Body of pancreas (tissue), 4 donors: ENCODE results near the gene PDCD4. TPM values are rescaled to one million over a fixed set of nuclear protein-coding genes. Genes with fewer than 3 reads are reported as not detected.

Experiments
- ATAC-seq: fragments of 150-250 bp; one replicate; pipeline ENCODE4 v1.9.1; 2016
- DNase-seq, 4 donors: peaks; one replicate each; pipeline ENCODE4 v3.0.0-alpha.2; 2019
- H3K27ac ChIP-seq, 4 donors: fragments of 200-600 bp; sonication (generic); 1 replicate in 3 of 4; 2 replicates in 1 of 4; pipeline versions ENCODE4 v1.5.1 to v1.6.1; 2016 to 2019; ENCODE audit warnings: mild to moderate bottlenecking in 1 of 4, mixed read lengths in 1 of 4, moderate library complexity in 1 of 4
- H3K27me3 ChIP-seq, 2 donors: fragments of 200-600 bp; sonication (generic); one replicate each; pipeline ENCODE4 v1.6.0; 2016; ENCODE audit warnings: mild to moderate bottlenecking in 1 of 2
- H3K36me3 ChIP-seq, 2 donors: fragments of 200-600 bp; sonication (generic); replicated peaks in 1 of 2; 2 replicates each; pipeline ENCODE4 v1.5.1; 2016; ENCODE audit warnings: low read depth in 2 of 2; ENCODE audit not compliant: insufficient read depth in 1 of 2
- H3K4me1 ChIP-seq: fragments of 200-600 bp; sonication (generic); one replicate; pipeline ENCODE4 v1.6.0; 2016
- H3K4me3 ChIP-seq, 2 donors: fragments of 200-600 bp; sonication (generic); 1 replicate in 1 of 2; 2 replicates in 1 of 2; pipeline ENCODE4 v1.5.1; 2016 to 2019
- H3K9me3 ChIP-seq, 3 donors: fragments of 200-600 bp; sonication (generic); 1 replicate in 2 of 3; 2 replicates in 1 of 3; pipeline ENCODE4 v1.5.1; 2016
- POLR2A ChIP-seq, 3 donors: fragments of 450-650 bp; IDR thresholded peaks; one replicate each; pipeline ENCODE4 v1.6.1; 2016; ENCODE audit warnings: antibody characterized with exemption in 3 of 3, mild to moderate bottlenecking in 2 of 3
- WGBS, 2 donors: methylation state at CpG; one replicate each; pipeline ENCODE4 v1.1.5; 2017; 5-methylcytosine and 5-hydroxymethylcytosine counted together
- intact Hi-C: fragments of 100-400 bp; cut with DNase I; formaldehyde crosslinking; loops from one replicate; pipeline ENCODE4 v1.15.1; 2023
- total RNA-seq, 2 donors: library from RNA; depleted of rRNA; stranded (reverse); fragments of >200 nt; gene quantifications; one replicate each; pipeline ENCODE4 v1.1.0, GENCODE V29; 2016
- TF ChIP-seq, protein P1 (sequence below), 7 experiments: fragments of 450-650 bp in 4 of 7; fragments of 200-600 bp in 3 of 7; sonication (generic) in 3 of 7; IDR thresholded peaks; one replicate each; pipeline ENCODE4 v1.5.1; 2016 to 2019; ENCODE audit warnings: antibody characterized with exemption in 7 of 7

PDCD4 gene
- total RNA-seq, 2 donors from 2014 or later: 332 to 458 TPM

DNA sequence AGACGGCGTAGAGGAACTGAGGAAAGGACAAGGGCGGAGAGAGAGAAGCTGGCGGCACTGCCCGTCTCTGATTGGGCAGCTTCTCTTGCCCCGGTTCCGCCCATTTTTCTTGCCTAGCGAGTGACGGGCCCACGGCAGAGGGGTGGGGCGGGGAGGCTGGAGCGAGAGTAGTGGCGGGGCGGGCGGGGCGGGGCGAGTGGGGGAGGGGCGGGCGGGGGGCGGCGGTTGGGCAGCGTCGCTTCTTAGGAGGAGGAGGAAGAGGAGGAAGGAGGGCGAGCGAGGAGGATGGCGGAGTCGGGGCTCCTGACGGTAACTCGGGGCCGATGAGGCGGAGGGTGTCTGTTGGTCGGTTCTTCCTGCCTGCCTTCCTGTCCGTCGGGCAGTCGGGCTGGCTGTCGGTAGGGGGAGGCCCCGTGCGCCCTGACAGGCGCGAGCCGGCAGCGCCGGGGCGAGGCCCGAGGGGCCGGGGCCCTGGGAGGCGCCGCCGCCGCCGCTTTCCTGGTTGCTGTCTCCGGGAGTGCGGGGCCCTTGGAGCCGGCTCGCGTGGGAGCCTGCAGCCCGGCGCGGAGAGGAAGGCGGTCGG, 47.7 kb downstream of the PDCD4 start, which contains the start of gene SHOC2:
Gene SHOC2 (plus strand): TSS at position 256 of the 583 bp plus-strand sequence. CDS start 44,755 bp downstream, outside the sequence.
- intact Hi-C loops: no loop called here
- WGBS, 2 donors: 0% methylated on average over 19 to 57 of the region's 61 CpGs
- DNase-seq: peak; percentile 99 to 100 (median 99)
- peak within 1 kb of the TSS; percentile 33 to 68 for H3K4me3 ChIP-seq
- H3K36me3 ChIP-seq: no peaks in the 10 kb centered on the region
- peaks cover 51% of the 10 kb centered on the region for H3K4me1 ChIP-seq
- TF ChIP-seq POLR2A (IDR thresholded peaks at IDR 0.05): peak in 2 of 3 donors; percentile 64 to 73
- TF ChIP-seq, protein P1, sequence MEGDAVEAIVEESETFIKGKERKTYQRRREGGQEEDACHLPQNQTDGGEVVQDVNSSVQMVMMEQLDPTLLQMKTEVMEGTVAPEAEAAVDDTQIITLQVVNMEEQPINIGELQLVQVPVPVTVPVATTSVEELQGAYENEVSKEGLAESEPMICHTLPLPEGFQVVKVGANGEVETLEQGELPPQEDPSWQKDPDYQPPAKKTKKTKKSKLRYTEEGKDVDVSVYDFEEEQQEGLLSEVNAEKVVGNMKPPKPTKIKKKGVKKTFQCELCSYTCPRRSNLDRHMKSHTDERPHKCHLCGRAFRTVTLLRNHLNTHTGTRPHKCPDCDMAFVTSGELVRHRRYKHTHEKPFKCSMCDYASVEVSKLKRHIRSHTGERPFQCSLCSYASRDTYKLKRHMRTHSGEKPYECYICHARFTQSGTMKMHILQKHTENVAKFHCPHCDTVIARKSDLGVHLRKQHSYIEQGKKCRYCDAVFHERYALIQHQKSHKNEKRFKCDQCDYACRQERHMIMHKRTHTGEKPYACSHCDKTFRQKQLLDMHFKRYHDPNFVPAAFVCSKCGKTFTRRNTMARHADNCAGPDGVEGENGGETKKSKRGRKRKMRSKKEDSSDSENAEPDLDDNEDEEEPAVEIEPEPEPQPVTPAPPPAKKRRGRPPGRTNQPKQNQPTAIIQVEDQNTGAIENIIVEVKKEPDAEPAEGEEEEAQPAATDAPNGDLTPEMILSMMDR (IDR thresholded peaks at IDR 0.05): peak in 4 of 7 experiments; percentile 17 to 49 (median 38)
- peak; percentile 43 for ATAC-seq
- peak within 1 kb of the TSS; percentile 98 to 100 (median 100) for H3K27ac ChIP-seq
- H3K9me3 ChIP-seq: no peaks in the 10 kb centered on the region
- H3K27me3 ChIP-seq: no peaks in the 10 kb centered on the region

DNA sequence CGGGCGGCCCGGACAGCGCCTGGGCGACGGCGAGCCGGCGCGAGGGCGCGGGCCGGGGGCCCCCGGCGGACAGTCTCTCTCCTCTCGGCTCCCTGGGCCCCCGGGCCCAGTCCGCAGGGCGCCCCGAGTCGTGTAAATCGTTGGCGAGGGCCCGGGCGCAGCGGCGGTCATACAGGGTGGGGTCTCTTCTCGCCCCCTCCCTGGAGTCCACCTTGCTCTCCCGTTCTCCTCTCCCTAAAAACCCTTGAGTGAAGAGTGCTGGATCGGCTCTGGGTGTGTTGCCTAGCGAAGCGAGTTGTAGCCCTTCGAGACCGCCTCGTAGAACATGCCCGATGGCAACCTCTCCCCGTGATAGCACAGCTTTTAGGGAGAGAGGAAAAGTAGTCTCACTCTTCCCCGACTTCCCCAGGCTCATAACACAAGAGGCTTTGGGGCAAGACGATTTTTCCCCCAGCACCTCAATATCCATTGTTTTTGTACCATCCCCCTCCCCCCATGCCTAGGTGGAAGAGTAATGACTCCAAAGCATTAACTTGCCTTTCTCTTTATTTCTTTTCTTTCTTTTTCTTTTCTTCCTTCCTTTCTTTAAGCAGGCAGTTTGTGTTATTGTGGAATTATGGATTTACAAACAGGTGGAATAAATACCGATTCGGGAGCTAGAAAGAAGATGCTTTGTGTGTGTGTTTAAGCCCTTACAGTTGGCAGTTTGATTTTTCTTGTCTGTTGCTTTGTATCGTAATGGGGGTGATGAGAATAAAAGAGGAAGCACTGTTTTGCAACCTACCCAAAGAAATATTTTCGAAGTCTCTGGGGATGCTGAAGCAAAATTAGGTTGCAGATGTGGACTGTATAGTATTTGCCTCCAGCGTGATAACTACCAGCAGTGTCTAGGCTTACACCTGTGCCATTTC, 48.5 kb downstream of the PDCD4 start:
- Histone ChIP-seq H3K4me3 (peak overlapping the region; percentile 26 to 66), H3K4me1 (peaks cover 46% of the 10 kb centered on the region), H3K9me3 (no peaks in the 10 kb centered on the region), H3K36me3 (no peaks in the 10 kb centered on the region), H3K27ac (peak overlapping the region; percentile 86 to 100 (median 94)), H3K27me3 (no peaks in the 10 kb centered on the region)
- TF ChIP-seq, protein P1 (IDR thresholded peaks at IDR 0.05): no peak
- TF ChIP-seq POLR2A (IDR thresholded peaks at IDR 0.05): no peak
- peak; percentile 41 to 48 (median 45) for DNase-seq
- intact Hi-C loops: no loop called here
- WGBS, 2 donors: 0% methylated on average over 15 to 41 of the region's 44 CpGs
- ATAC-seq: no peak

DNA sequence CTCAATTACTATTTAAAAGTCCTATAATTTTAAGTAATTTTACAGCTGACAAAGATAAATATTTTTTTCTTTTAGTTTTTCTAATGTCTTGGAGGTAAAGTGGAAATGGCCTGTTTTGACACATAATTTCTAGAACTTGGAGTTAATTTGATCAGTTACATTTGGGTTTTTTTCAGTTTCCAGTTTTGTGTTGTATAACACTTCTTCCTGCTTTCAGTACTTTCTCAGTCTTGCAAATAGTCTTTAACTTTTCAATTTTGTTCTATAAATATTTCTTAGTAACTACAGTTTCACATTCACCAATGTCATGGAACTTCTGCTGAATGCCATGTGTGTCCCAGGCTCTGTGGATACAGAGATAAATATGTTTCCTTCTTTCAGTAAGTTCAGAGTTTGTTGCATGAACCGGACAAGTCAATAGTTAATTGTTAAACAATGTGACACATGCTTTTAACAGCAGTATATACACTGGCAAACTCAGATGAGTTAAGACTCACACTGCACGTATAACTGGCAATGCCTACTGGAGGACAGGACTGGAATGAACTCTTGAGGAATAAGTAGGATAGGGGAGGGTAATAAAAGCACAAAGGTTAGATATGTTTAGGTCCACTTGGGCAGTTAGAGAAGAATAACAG, 52.2 kb downstream of the PDCD4 start:
- no peaks in the 10 kb centered on the region for H3K36me3 ChIP-seq
- ATAC-seq (no peak), DNase-seq (no peak)
- H3K27ac ChIP-seq: peak overlapping the region in 1 of 4 donors; percentile 52
- no peak overlapping the region for H3K4me3 ChIP-seq
- intact Hi-C loops: no loop called here
- TF ChIP-seq POLR2A (IDR thresholded peaks at IDR 0.05): no peak
- TF ChIP-seq, protein P1 (IDR thresholded peaks at IDR 0.05): no peak
- H3K27me3 ChIP-seq: no peaks in the 10 kb centered on the region
- no peaks in the 10 kb centered on the region for H3K9me3 ChIP-seq
- peaks cover 29% of the 10 kb centered on the region for H3K4me1 ChIP-seq
- 17 to 24% methylated on average over 2 of the region's 2 CpGs for WGBS, 2 donors

DNA sequence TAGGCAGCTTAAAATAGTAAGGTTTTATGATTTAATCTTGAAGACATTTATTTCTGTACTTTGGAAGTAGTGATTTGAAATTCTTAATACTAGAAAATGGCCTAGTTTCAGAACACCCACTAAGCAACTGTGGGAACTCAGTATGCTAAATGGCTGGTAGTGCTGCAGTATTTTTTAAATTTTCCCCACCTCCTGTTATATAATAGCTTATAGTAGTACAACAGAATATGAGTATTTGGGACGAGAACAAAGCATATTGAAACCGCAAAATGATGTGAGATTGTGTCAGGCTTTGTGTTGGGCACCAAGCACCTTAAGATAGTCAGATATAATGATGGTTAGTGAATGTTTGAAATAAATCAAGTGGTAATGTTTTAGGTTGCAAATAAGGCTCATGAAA, 55.7 kb downstream of the PDCD4 start:
- Histone ChIP-seq H3K9me3 (no peaks in the 10 kb centered on the region), H3K4me3 (no peak overlapping the region), H3K4me1 (peaks cover 52% of the 10 kb centered on the region), H3K27ac (no peak overlapping the region), H3K36me3 (no peaks in the 10 kb centered on the region), H3K27me3 (no peaks in the 10 kb centered on the region)
- ATAC-seq: no peak
- TF ChIP-seq POLR2A (IDR thresholded peaks at IDR 0.05): no peak
- TF ChIP-seq, protein P1 (IDR thresholded peaks at IDR 0.05): no peak
- WGBS, 2 donors: 96 to 98% methylated on average over 2 of the region's 2 CpGs
- DNase-seq: no peak
- intact Hi-C loops: no loop called here
